B cell (primary cell): ENCODE measurements around the gene PDCD7.

Experiments used
- CTCF ChIP-seq: fragments of 200-600 bp; IDR thresholded peaks from one replicate; pipeline ENCODE4 v1.8.0; 2022; ENCODE audit warnings: antibody characterized with exemption, mild to moderate bottlenecking
- EZH2 ChIP-seq: IDR thresholded peaks from 2 replicates; pipeline ENCODE4 v1.6.1; 2012; ENCODE audit warnings: borderline replicate concordance, low read depth, mild to moderate bottlenecking, moderate library complexity, low read length; ENCODE audit not compliant: insufficient read depth, poor library complexity, severe bottlenecking

- no peak for TF ChIP-seq CTCF
- TF ChIP-seq EZH2: no peak
Measured at GRCh38 chr15:65115086-65115485, 18.5 kb downstream of the PDCD7 start, which contains the start of gene UBAP1L.
